ENCODE data around the gene ZNF85. TPM values are rescaled to one million over a fixed set of nuclear protein-coding genes. Genes with fewer than 3 reads are reported as not detected.

The ZNF85 gene
- total RNA-seq: 1.4 and 5.2 TPM in 2 replicates

GRCh38 chr19:20923077-20923871 lies at the start of gene ZNF85:
ZNF85 (plus strand) TSS chr19:20923251; CDS start chr19:20923401, 150 bp downstream.

Other genes with a start within 250 kb of the ZNF85 start
- 1.2 and 2.2 TPM in 2 replicates for gene ZNF66, start 146.9 kb upstream of the ZNF85 start, total RNA-seq
- 3.0 and 5.6 TPM in 2 replicates for gene ZNF430, start 97.4 kb downstream of the ZNF85 start, total RNA-seq
- 2.4 and 3.9 TPM in 2 replicates for gene ZNF714, start 159.0 kb downstream of the ZNF85 start, total RNA-seq
- 2.0 and 2.6 TPM in 2 replicates for gene ZNF431, start 218.8 kb downstream of the ZNF85 start, total RNA-seq